Measurements from ENCODE around the gene ARHGAP8.

GRCh38 chr22:44707752-44708151 is 44.6 kb upstream of the ARHGAP8 start:
- TF ChIP-seq CTCF (IDR thresholded peaks at IDR 0.05): no peak
- no peak for TF ChIP-seq POLR2AphosphoS5 (IDR thresholded peaks at IDR 0.05)
